ENCODE data around the gene DAPK2. TPM values are rescaled to one million over a fixed set of nuclear protein-coding genes. Genes with fewer than 3 reads are reported as not detected.
A peak's percentile ranks its signal among the peaks of the same experiment; 100 is the strongest.

Gene DAPK2
- total RNA-seq, 4 donors from 2014 or later: 28.5 to 70.8 (median 52.7) TPM

GRCh38 chr15:63860155-63860554, 186.1 kb downstream of the DAPK2 start:
- DNase-seq (no peak), ATAC-seq (no peak)
- Histone ChIP-seq H3K4me3 (no peak overlapping the region), H3K27me3 (no peaks in the 10 kb centered on the region), H3K36me3 (no peaks in the 10 kb centered on the region), H3K9me3 (no peaks in the 10 kb centered on the region), H3K4me1 (peaks cover 27 to 32% of the 10 kb centered on the region in 2 donors), H3K27ac (peak overlapping the region in 1 of 4 donors; percentile 61)
- in situ Hi-C loops (cut with MboI; ENCODE audit: low sequenced_read_pairs in 4 of 4): no loop called here
- intact Hi-C loops (cut with DNase I; ENCODE audit: low total_unique reads): no loop called here
- TF ChIP-seq POLR2A (IDR thresholded peaks at IDR 0.05): no peak
- no peak for TF ChIP-seq CTCF (IDR thresholded peaks at IDR 0.05 in 4 of 5, conservative IDR thresholded peaks at IDR 0.05 in 1 of 5)

GRCh38 chr15:63858881-63859280, 187.4 kb downstream of the DAPK2 start:
- H3K4me1 ChIP-seq: peaks cover 27 to 32% of the 10 kb centered on the region in 2 donors
- DNase-seq: no peak
- H3K27me3 ChIP-seq: no peaks in the 10 kb centered on the region
- in situ Hi-C loops (cut with MboI; ENCODE audit: low sequenced_read_pairs in 4 of 4) (no loop called here), intact Hi-C loops (cut with DNase I; ENCODE audit: low total_unique reads) (no loop called here)
- H3K36me3 ChIP-seq: no peaks in the 10 kb centered on the region
- no peak overlapping the region for H3K4me3 ChIP-seq
- TF ChIP-seq POLR2A (IDR thresholded peaks at IDR 0.05): no peak
- no peak for TF ChIP-seq CTCF (IDR thresholded peaks at IDR 0.05 in 4 of 5, conservative IDR thresholded peaks at IDR 0.05 in 1 of 5)
- H3K27ac ChIP-seq: peak overlapping the region in 2 of 4 donors; percentile 13 to 61
- no peak for ATAC-seq
- no peaks in the 10 kb centered on the region for H3K9me3 ChIP-seq

- no peak for TF ChIP-seq CTCF (IDR thresholded peaks at IDR 0.05 in 4 of 5, conservative IDR thresholded peaks at IDR 0.05 in 1 of 5)
- no peak for TF ChIP-seq POLR2A (IDR thresholded peaks at IDR 0.05)
Measured at GRCh38 chr15:63858448-63858847, 187.8 kb downstream of the DAPK2 start.

GRCh38 chr15:63857461-63857856, 188.8 kb downstream of the DAPK2 start:
- intact Hi-C loops (cut with DNase I; ENCODE audit: low total_unique reads) (no loop called here), in situ Hi-C loops (cut with MboI; ENCODE audit: low sequenced_read_pairs in 4 of 4) (no loop called here)
- DNase-seq (no peak), ATAC-seq (no peak)
- Histone ChIP-seq H3K4me3 (no peak overlapping the region), H3K27ac (peak overlapping the region; percentile 39 to 61 (median 54)), H3K27me3 (no peaks in the 10 kb centered on the region), H3K4me1 (peaks cover 27 to 32% of the 10 kb centered on the region in 2 donors), H3K36me3 (no peaks in the 10 kb centered on the region), H3K9me3 (no peaks in the 10 kb centered on the region)
- TF ChIP-seq CTCF (IDR thresholded peaks at IDR 0.05 in 4 of 5, conservative IDR thresholded peaks at IDR 0.05 in 1 of 5): no peak

More at GRCh38 chr15:63858448-63858847, 187.8 kb downstream of the DAPK2 start:
- Histone ChIP-seq H3K27me3 (no peaks in the 10 kb centered on the region), H3K27ac (peak overlapping the region in 3 of 4 donors; percentile 13 to 61 (median 49)), H3K4me3 (no peak overlapping the region), H3K9me3 (no peaks in the 10 kb centered on the region), H3K4me1 (peaks cover 27 to 32% of the 10 kb centered on the region in 2 donors), H3K36me3 (no peaks in the 10 kb centered on the region)
- intact Hi-C loops (cut with DNase I; ENCODE audit: low total_unique reads) (no loop called here), in situ Hi-C loops (cut with MboI; ENCODE audit: low sequenced_read_pairs in 4 of 4) (no loop called here)
- DNase-seq (no peak), ATAC-seq (no peak)

MicroRNAs within 50 kb of the gene (microRNA counts, 767-probe panel; counts per million panel counts)
- microRNA hsa-miR-422a: 356 to 448 counts per million in 2 donors

Small RNA genes lying within 50 kb of the gene (microRNA-seq; reads per million reads assigned to microRNA genes)
- 1.2 to 1.7 reads per million in 2 donors for gene MIR422A (ENCODE audit: borderline replicate concordance in 2 of 2)

Other genes starting within 250 kb of the DAPK2 start
- gene HERC1, start 212.5 kb downstream of the DAPK2 start, total RNA-seq: 100 to 1,000 TPM in 3 of 4 donors, 10 to 100 TPM in 1; 70.0 to 141 (median 114) TPM
- 10 to 100 TPM; 26.6 to 65.2 (median 55.1) TPM for gene CIAO2A, start 47.4 kb upstream of the DAPK2 start, total RNA-seq
- gene SNX1, start 49.5 kb upstream of the DAPK2 start, total RNA-seq: 10 to 100 TPM; 26.7 to 39.3 (median 34.1) TPM
- gene SNX22, start 105.2 kb upstream of the DAPK2 start, total RNA-seq: under 1 TPM in 2 of 4 donors, not detected in 2; 0.09 to 0.87 TPM
- gene PPIB, start 116.5 kb upstream of the DAPK2 start, total RNA-seq: 10 to 100 TPM; 26.8 to 78.5 (median 40.2) TPM